Ascending aorta (tissue), 2 donors: Measurements from ENCODE around the gene ATF6. TPM values are rescaled to one million over a fixed set of nuclear protein-coding genes. Genes with fewer than 3 reads are reported as not detected.

Experiments
- DNase-seq, 2 donors: peaks; one replicate each; pipeline ENCODE4 v3.0.0-alpha.2; 2019; ENCODE audit warnings: low spot score in 2 of 2
- H3K27ac ChIP-seq, 2 donors: fragments of 200-600 bp; sonication (generic); one replicate each; pipeline ENCODE4 v1.5.1; 2016 to 2017; ENCODE audit warnings: mild to moderate bottlenecking in 1 of 2
- H3K27me3 ChIP-seq: fragments of 200-600 bp; sonication (generic); one replicate; pipeline ENCODE4 v1.5.1; 2017
- H3K36me3 ChIP-seq, 2 donors: fragments of 200-600 bp; sonication (generic); one replicate each; pipeline ENCODE4 v1.5.1; 2016
- H3K4me1 ChIP-seq, 2 donors: fragments of 200-600 bp; sonication (generic); one replicate each; pipeline ENCODE4 v1.5.1; 2016 to 2017; ENCODE audit warnings: mild to moderate bottlenecking in 1 of 2
- H3K4me3 ChIP-seq, 2 donors: fragments of 200-600 bp; sonication (generic); one replicate each; pipeline ENCODE4 v1.5.1; 2016 to 2017; ENCODE audit warnings: mild to moderate bottlenecking in 1 of 2
- H3K9me3 ChIP-seq, 2 donors: fragments of 200-600 bp; sonication (generic); one replicate each; pipeline ENCODE4 v1.5.1; 2016
- intact Hi-C: fragments of 100-400 bp; cut with DNase I; formaldehyde crosslinking; loops from one replicate; pipeline ENCODE4 v1.15.1; 2023
- total RNA-seq: library from RNA; depleted of rRNA; stranded (reverse); fragments of >200 nt; gene quantifications from one replicate; pipeline ENCODE4 v1.1.0, GENCODE V29; 2016
- TF ChIP-seq, protein P1 (sequence below), 3 experiments: fragments of 200-600 bp in 2 of 3; fragments of 450-650 bp in 1 of 3; sonication (generic) in 2 of 3; IDR thresholded peaks; one replicate each; pipeline ENCODE4 v1.5.1; 2016 to 2019; ENCODE audit warnings: antibody characterized with exemption in 3 of 3, mild to moderate bottlenecking in 1 of 3, moderate library complexity in 1 of 3

ATF6 gene
- total RNA-seq, 1 donor from 2014 or later = 12.3 TPM

GRCh38 chr1:161834967-161835550, 68.9 kb downstream of the ATF6 start:
- TF ChIP-seq, protein P1, sequence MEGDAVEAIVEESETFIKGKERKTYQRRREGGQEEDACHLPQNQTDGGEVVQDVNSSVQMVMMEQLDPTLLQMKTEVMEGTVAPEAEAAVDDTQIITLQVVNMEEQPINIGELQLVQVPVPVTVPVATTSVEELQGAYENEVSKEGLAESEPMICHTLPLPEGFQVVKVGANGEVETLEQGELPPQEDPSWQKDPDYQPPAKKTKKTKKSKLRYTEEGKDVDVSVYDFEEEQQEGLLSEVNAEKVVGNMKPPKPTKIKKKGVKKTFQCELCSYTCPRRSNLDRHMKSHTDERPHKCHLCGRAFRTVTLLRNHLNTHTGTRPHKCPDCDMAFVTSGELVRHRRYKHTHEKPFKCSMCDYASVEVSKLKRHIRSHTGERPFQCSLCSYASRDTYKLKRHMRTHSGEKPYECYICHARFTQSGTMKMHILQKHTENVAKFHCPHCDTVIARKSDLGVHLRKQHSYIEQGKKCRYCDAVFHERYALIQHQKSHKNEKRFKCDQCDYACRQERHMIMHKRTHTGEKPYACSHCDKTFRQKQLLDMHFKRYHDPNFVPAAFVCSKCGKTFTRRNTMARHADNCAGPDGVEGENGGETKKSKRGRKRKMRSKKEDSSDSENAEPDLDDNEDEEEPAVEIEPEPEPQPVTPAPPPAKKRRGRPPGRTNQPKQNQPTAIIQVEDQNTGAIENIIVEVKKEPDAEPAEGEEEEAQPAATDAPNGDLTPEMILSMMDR (IDR thresholded peaks at IDR 0.05) = no peak
- Histone ChIP-seq H3K4me1 (no peaks in the 10 kb centered on the region), H3K27me3 (no peaks in the 10 kb centered on the region), H3K4me3 (no peak overlapping the region), H3K9me3 (no peaks in the 10 kb centered on the region), H3K36me3 (no peaks in the 10 kb centered on the region), H3K27ac (no peak overlapping the region)
- intact Hi-C loops = no loop called here
- DNase-seq = no peak

DNA sequence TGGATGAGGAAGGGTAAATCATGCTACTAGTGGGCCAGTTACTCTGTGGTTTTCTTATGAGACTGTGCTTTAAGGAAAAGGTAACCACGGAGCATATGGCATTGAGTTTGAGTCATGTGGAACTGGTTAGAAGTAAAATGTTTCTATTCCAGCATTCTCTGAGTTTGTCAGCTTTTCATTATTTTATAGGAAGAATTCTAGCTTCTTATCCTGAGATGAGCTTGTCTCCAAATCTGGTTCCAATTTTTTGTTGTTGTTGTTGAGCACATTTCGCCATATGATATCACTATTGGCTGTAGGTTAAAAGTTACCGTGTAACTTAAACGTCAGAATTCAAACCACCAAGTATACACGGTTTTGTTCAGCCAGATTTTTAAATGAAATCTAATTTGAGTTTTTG, 69.9 kb downstream of the ATF6 start:
- DNase-seq = no peak
- no peaks in the 10 kb centered on the region for H3K27me3 ChIP-seq
- intact Hi-C loops = no loop called here
- H3K27ac ChIP-seq = no peak overlapping the region
- no peaks in the 10 kb centered on the region for H3K9me3 ChIP-seq
- no peaks in the 10 kb centered on the region for H3K4me1 ChIP-seq
- no peaks in the 10 kb centered on the region for H3K36me3 ChIP-seq
- TF ChIP-seq, protein P1 (IDR thresholded peaks at IDR 0.05) = no peak
- H3K4me3 ChIP-seq = no peak overlapping the region

DNA sequence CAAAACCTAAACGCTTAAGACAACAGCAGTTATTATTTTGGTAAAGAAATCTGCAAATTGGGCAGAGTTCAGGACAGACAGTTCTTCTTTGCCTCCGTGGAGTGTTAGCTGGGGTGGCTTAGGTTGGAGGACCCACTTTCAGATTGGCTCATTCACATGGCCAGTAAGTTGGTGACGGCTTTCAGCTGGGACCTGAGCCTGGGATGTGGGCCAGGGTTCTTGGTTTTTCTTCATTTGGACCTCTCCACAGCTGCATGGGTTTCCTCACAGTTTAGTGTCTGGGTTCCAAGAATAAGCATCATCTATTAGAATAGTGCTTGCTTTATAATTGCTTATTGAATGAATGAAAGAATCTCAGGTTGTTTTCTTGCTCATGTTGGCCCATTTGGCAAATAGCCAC, 72.2 kb downstream of the ATF6 start:
- H3K4me1 ChIP-seq = no peaks in the 10 kb centered on the region
- no peak overlapping the region for H3K4me3 ChIP-seq
- no peaks in the 10 kb centered on the region for H3K27me3 ChIP-seq
- H3K9me3 ChIP-seq = no peaks in the 10 kb centered on the region
- no peaks in the 10 kb centered on the region for H3K36me3 ChIP-seq
- intact Hi-C loops = no loop called here
- no peak overlapping the region for H3K27ac ChIP-seq
- TF ChIP-seq, protein P1 (IDR thresholded peaks at IDR 0.05) = no peak
- DNase-seq = no peak

GRCh38 chr1:161838885-161839284, 72.8 kb downstream of the ATF6 start:
- no peaks in the 10 kb centered on the region for H3K9me3 ChIP-seq
- peaks cover 0 to under 1% of the 10 kb centered on the region in 2 donors for H3K36me3 ChIP-seq
- no peak for DNase-seq
- H3K27ac ChIP-seq = no peak overlapping the region
- no peaks in the 10 kb centered on the region for H3K27me3 ChIP-seq
- no peaks in the 10 kb centered on the region for H3K4me1 ChIP-seq
- TF ChIP-seq, protein P1 (IDR thresholded peaks at IDR 0.05) = no peak
- intact Hi-C loops = no loop called here
- H3K4me3 ChIP-seq = no peak overlapping the region

DNA sequence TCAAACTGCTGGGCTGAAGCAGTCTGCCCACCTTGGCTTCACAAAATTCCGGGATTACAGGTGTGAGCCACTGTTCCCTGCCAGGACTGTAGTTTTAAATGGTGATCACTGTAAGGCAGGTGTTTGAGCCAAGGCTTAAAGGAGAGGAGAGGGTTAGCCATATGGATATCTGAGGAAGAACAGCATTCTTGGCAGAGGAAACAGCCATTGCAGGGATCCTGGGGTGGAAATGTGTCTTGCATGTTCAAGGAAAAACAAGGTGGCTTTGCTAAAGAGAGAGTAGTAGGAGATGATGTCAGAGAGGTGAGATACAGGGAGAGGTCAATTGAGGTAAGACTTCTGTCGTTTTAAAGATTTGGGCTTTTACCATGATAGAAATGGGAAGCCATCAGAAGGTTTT, 73.5 kb downstream of the ATF6 start:
- no peak overlapping the region for H3K27ac ChIP-seq
- intact Hi-C loops = no loop called here
- TF ChIP-seq, protein P1 (IDR thresholded peaks at IDR 0.05) = no peak
- H3K4me3 ChIP-seq = no peak overlapping the region
- no peaks in the 10 kb centered on the region for H3K4me1 ChIP-seq
- H3K27me3 ChIP-seq = no peaks in the 10 kb centered on the region
- peaks cover 0 to 4% of the 10 kb centered on the region in 2 donors for H3K36me3 ChIP-seq
- DNase-seq = no peak
- H3K9me3 ChIP-seq = no peaks in the 10 kb centered on the region

GRCh38 chr1:161840363-161840762, 74.2 kb downstream of the ATF6 start:
- Histone ChIP-seq H3K27ac (no peak overlapping the region), H3K36me3 (peaks cover 0 to 4% of the 10 kb centered on the region in 2 donors), H3K4me1 (no peaks in the 10 kb centered on the region), H3K4me3 (no peak overlapping the region), H3K27me3 (no peaks in the 10 kb centered on the region), H3K9me3 (no peaks in the 10 kb centered on the region)
- no peak for DNase-seq
- TF ChIP-seq, protein P1 (IDR thresholded peaks at IDR 0.05) = no peak
- intact Hi-C loops = no loop called here
